ENCODE measurements around the gene LONP2.

DNA sequence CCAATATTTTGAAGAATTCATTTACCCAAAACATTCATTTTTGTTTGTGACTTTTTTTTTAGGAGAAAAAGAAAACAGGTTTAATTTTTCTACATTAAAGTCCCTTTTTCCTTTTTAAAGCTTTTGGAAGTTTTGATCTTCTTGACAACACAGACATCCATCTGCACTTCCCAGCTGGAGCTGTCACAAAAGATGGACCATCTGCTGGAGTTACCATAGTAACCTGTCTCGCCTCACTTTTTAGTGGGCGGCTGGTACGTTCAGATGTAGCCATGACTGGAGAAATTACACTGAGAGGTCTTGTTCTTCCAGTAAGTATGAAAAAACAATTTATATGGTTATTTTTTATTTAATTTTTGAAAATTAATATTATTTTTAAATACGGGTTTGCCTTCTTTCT is 103.9 kb downstream of the LONP2 start:
- TF ChIP-seq CTCF (CRISPR knock-in tag; IDR thresholded peaks at IDR 0.05) (no peak), SNAPC2 (CRISPR knock-in tag; IDR thresholded peaks at IDR 0.05) (no peak), LBX2 (CRISPR knock-in tag; IDR thresholded peaks at IDR 0.05; ENCODE audit: borderline replicate concordance) (no peak), ZNF407 (CRISPR knock-in tag; IDR thresholded peaks at IDR 0.05; ENCODE audit: not compliant biosample characterization) (no peak), ZNF382 (CRISPR knock-in tag; IDR thresholded peaks at IDR 0.05; ENCODE audit: borderline replicate concordance) (no peak), MTF2 (CRISPR knock-in tag; IDR thresholded peaks at IDR 0.05; ENCODE audit: borderline replicate concordance) (no peak), EP300 (IDR thresholded peaks at IDR 0.05; ENCODE audit: low read depth in 2 of 2, low read length in 2 of 2) (no peak), EP300 (CRISPR knock-in tag; IDR thresholded peaks at IDR 0.05; ENCODE audit: borderline replicate concordance) (no peak), RAD21 (CRISPR knock-in tag; IDR thresholded peaks at IDR 0.05) (no peak), FOXJ3 (CRISPR knock-in tag; IDR thresholded peaks at IDR 0.05; ENCODE audit: borderline replicate concordance) (no peak), NFKB2 (CRISPR knock-in tag; IDR thresholded peaks at IDR 0.05; ENCODE audit: borderline replicate concordance) (no peak)
- TF ChIP-seq, protein P1, sequence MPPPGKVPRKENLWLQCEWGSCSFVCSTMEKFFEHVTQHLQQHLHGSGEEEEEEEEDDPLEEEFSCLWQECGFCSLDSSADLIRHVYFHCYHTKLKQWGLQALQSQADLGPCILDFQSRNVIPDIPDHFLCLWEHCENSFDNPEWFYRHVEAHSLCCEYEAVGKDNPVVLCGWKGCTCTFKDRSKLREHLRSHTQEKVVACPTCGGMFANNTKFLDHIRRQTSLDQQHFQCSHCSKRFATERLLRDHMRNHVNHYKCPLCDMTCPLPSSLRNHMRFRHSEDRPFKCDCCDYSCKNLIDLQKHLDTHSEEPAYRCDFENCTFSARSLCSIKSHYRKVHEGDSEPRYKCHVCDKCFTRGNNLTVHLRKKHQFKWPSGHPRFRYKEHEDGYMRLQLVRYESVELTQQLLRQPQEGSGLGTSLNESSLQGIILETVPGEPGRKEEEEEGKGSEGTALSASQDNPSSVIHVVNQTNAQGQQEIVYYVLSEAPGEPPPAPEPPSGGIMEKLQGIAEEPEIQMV (CRISPR knock-in tag; IDR thresholded peaks at IDR 0.05; ENCODE audit: low read depth) = no peak
- TF ChIP-seq, protein P2, sequence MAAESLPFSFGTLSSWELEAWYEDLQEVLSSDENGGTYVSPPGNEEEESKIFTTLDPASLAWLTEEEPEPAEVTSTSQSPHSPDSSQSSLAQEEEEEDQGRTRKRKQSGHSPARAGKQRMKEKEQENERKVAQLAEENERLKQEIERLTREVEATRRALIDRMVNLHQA (CRISPR knock-in tag; IDR thresholded peaks at IDR 0.05) = no peak
